ENCODE results near the gene MAOB.
"Not testable (repeated sequence)": the region's sequence is repeated elsewhere in the genome, so short reads cannot be mapped to it uniquely, and the experiment has no call there.

Gene MAOB

GRCh38 chrX:43750248-43750676 is 132.0 kb downstream of the MAOB start:
- DNase-seq: peak; percentile 69 to 87 (median 84)

GRCh38 chrX:43747476-43747875 is 134.8 kb downstream of the MAOB start:
- no peak for DNase-seq

- no peak for DNase-seq
Measured at GRCh38 chrX:43745938-43746721, 136.1 kb downstream of the MAOB start.

- DNase-seq: no peak
Measured at GRCh38 chrX:43744284-43744683, 138.0 kb downstream of the MAOB start.

GRCh38 chrX:43743100-43743822 is 139.0 kb downstream of the MAOB start:
- peak in 2 of 3 donors; percentile 13 to 22 for DNase-seq

GRCh38 chrX:43741843-43742573 is 140.2 kb downstream of the MAOB start:
- peak; percentile 31 to 65 (median 64) for DNase-seq

- DNase-seq: no peak
Measured at GRCh38 chrX:43735957-43736356, 146.3 kb downstream of the MAOB start.

- DNase-seq: no peak
Measured at GRCh38 chrX:43735534-43735933, 146.7 kb downstream of the MAOB start.

- no peak for DNase-seq
Measured at GRCh38 chrX:43734444-43734843, 147.8 kb downstream of the MAOB start.

GRCh38 chrX:43733699-43734098 is 148.6 kb downstream of the MAOB start:
- DNase-seq: no peak

- DNase-seq: no peak
Measured at GRCh38 chrX:43731086-43731485, 151.2 kb downstream of the MAOB start.

- DNase-seq: peak; percentile 48 to 68 (median 65)
Measured at GRCh38 chrX:43728966-43729365, 153.3 kb downstream of the MAOB start.

- no peak for DNase-seq
Measured at GRCh38 chrX:43728002-43728401, 154.2 kb downstream of the MAOB start.

GRCh38 chrX:43727254-43727653 is 155.0 kb downstream of the MAOB start:
- DNase-seq: not testable (repeated sequence)

GRCh38 chrX:43725227-43725626 is 157.0 kb downstream of the MAOB start:
- not testable (repeated sequence) for DNase-seq

- no peak for DNase-seq
Measured at GRCh38 chrX:43720961-43721360, 161.3 kb downstream of the MAOB start.

GRCh38 chrX:43720082-43720481 is 162.2 kb downstream of the MAOB start:
- DNase-seq: no peak

- no peak for DNase-seq
Measured at GRCh38 chrX:43718956-43719355, 163.3 kb downstream of the MAOB start.

- no peak for DNase-seq
Measured at GRCh38 chrX:43718546-43718945, 163.7 kb downstream of the MAOB start.

- no peak for DNase-seq
Measured at GRCh38 chrX:43718081-43718480, 164.2 kb downstream of the MAOB start.

GRCh38 chrX:43717161-43717560 is 165.1 kb downstream of the MAOB start:
- no peak for DNase-seq

GRCh38 chrX:43716696-43717095 is 165.6 kb downstream of the MAOB start:
- no peak for DNase-seq

Measured in suppressor macrophage treated with lipopolysaccharide for 1 hour (primary cell).